RWPE2 (cell line): ENCODE data around the gene POU2AF3.

Experiments
- ATAC-seq: fragments of 200-7000 bp; cut with Tn5 transposase; 3 replicates; pipeline ENCODE4 v1.9.1; 2021; ENCODE audit warnings: low read depth
- DNase-seq: peaks from one replicate; pipeline ENCODE4 v3.0.0-alpha.2; 2020; ENCODE audit warnings: low spot score
- H3K27ac ChIP-seq: fragments of 450-650 bp; 2 replicates; pipeline ENCODE4 v1.5.1; 2017; ENCODE audit warnings: mild to moderate bottlenecking; ENCODE audit not compliant: poor library complexity, severe bottlenecking
- H3K27me3 ChIP-seq: fragments of 250-450 bp; sonication (Bioruptor Pico); 2 replicates; pipeline ENCODE4 v1.5.1; 2021; ENCODE audit warnings: mild to moderate bottlenecking, moderate library complexity; ENCODE audit not compliant: insufficient read depth, poor library complexity, severe bottlenecking
- H3K36me3 ChIP-seq: fragments of 250-450 bp; sonication (Bioruptor Pico); 2 replicates; pipeline ENCODE4 v1.5.1; 2020; ENCODE audit warnings: low read depth, mild to moderate bottlenecking, moderate library complexity
- H3K4me1 ChIP-seq: fragments of 250-450 bp; sonication (Bioruptor Pico); 2 replicates; pipeline ENCODE4 v1.5.1; 2021; ENCODE audit warnings: mild to moderate bottlenecking, moderate library complexity; ENCODE audit not compliant: insufficient read depth, poor library complexity, severe bottlenecking
- H3K4me3 ChIP-seq: fragments of 250-450 bp; sonication (Bioruptor Pico); 2 replicates; pipeline ENCODE4 v1.5.1; 2021; ENCODE audit warnings: mild to moderate bottlenecking, moderate library complexity; ENCODE audit not compliant: severe bottlenecking
- H3K9me3 ChIP-seq: fragments of 250-450 bp; sonication (Bioruptor Pico); 2 replicates; pipeline ENCODE4 v1.5.1; 2021; ENCODE audit warnings: mild to moderate bottlenecking, moderate library complexity; ENCODE audit not compliant: severe bottlenecking
- TF ChIP-seq, protein P1 (sequence below): fragments of 450-650 bp; IDR thresholded peaks from one replicate; pipeline ENCODE4 v1.5.1; 2017; ENCODE audit warnings: mild to moderate bottlenecking, moderate library complexity; ENCODE audit not compliant: poor library complexity, severe bottlenecking

POU2AF3 gene

DNA sequence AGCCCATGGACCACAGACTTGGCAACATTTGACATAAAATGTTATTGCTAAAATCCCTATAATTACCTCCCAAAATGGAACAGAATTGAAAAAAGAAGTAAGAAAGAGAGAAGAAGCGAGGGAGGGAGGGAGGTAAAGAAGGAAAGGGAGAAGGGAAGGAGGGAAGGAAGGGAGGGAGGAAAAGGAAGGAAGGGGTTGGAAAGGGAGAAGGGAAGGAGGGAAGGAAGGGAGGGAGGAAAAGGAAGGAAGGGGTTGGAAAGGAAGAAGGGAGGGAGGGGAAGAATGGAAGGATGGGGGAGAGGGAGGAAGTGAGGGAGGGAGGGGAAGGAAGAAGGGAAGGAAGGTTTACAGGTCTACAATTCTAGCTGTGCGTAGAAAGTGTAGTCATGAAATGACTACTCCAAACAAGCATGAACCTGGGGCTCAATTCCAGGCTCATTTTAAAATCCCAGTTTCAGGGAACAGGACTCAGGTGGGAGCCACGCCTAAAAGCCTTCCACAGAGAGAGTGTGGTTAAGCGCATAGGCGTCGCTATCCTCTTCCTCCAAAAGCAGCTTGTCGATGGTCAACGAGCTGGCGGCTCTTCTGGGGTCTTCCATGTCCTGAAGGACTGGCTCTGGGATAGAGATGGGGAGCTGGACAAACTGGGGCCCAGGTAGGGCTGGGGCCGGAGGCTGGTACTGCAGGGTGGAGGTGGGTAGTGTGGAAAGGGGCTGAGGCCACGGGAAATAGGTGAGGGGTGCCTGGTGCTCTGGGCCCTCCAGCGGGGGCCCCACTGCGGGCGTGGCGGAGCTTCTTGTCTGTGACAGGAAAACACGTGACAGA lies 55.6 kb downstream of the POU2AF3 start:
- Histone ChIP-seq H3K9me3 (no peaks in the 10 kb centered on the region), H3K27me3 (no peaks in the 10 kb centered on the region), H3K36me3 (no peaks in the 10 kb centered on the region), H3K4me1 (no peaks in the 10 kb centered on the region), H3K4me3 (no peak overlapping the region), H3K27ac (no peak overlapping the region)
- ATAC-seq (no peak), DNase-seq (no peak)
- TF ChIP-seq, protein P1, sequence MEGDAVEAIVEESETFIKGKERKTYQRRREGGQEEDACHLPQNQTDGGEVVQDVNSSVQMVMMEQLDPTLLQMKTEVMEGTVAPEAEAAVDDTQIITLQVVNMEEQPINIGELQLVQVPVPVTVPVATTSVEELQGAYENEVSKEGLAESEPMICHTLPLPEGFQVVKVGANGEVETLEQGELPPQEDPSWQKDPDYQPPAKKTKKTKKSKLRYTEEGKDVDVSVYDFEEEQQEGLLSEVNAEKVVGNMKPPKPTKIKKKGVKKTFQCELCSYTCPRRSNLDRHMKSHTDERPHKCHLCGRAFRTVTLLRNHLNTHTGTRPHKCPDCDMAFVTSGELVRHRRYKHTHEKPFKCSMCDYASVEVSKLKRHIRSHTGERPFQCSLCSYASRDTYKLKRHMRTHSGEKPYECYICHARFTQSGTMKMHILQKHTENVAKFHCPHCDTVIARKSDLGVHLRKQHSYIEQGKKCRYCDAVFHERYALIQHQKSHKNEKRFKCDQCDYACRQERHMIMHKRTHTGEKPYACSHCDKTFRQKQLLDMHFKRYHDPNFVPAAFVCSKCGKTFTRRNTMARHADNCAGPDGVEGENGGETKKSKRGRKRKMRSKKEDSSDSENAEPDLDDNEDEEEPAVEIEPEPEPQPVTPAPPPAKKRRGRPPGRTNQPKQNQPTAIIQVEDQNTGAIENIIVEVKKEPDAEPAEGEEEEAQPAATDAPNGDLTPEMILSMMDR, result no peak

DNA sequence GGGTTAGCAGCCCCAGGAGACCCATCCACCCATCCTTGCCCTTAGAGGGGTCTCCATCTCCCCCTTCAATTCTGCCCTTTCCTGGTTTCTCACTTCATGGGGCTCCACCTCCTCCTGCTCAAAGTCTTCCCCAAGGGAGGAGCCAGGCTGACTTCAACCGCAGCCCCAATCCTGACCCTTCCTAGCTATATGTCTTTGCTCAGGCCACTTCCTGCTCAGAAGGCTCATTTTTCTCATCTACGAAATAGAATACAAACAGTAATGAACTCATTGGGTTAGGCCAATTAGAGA lies 56.2 kb downstream of the POU2AF3 start:
- Histone ChIP-seq H3K4me3 (no peak overlapping the region), H3K9me3 (no peaks in the 10 kb centered on the region), H3K4me1 (no peaks in the 10 kb centered on the region), H3K27me3 (no peaks in the 10 kb centered on the region), H3K27ac (no peak overlapping the region), H3K36me3 (no peaks in the 10 kb centered on the region)
- TF ChIP-seq, protein P1, result no peak
- no peak for ATAC-seq
- no peak for DNase-seq

DNA sequence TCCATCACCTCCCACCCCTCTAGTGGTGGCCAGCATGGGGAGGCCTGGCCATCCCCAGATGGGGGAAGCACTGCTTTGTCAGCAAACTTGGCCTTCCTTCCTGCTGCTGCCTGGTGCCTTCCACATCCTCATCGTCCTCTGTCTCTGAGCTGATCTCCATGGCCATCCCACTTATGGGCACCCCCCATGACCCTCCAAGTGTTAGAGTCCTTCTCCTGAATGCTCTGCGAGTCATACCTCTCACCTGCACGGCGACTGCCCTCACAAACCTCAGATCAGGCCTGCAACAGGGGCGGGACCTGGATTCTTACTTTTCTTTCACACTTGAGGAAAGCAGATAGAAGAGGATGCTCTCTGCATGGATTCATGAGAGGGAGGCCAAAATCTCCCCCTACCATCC lies 56.8 kb downstream of the POU2AF3 start:
- no peak for ATAC-seq
- DNase-seq, result no peak
- TF ChIP-seq, protein P1, result no peak
- no peaks in the 10 kb centered on the region for H3K9me3 ChIP-seq
- H3K36me3 ChIP-seq, result no peaks in the 10 kb centered on the region
- H3K27me3 ChIP-seq, result no peaks in the 10 kb centered on the region
- no peak overlapping the region for H3K27ac ChIP-seq
- no peak overlapping the region for H3K4me3 ChIP-seq
- no peaks in the 10 kb centered on the region for H3K4me1 ChIP-seq

DNA sequence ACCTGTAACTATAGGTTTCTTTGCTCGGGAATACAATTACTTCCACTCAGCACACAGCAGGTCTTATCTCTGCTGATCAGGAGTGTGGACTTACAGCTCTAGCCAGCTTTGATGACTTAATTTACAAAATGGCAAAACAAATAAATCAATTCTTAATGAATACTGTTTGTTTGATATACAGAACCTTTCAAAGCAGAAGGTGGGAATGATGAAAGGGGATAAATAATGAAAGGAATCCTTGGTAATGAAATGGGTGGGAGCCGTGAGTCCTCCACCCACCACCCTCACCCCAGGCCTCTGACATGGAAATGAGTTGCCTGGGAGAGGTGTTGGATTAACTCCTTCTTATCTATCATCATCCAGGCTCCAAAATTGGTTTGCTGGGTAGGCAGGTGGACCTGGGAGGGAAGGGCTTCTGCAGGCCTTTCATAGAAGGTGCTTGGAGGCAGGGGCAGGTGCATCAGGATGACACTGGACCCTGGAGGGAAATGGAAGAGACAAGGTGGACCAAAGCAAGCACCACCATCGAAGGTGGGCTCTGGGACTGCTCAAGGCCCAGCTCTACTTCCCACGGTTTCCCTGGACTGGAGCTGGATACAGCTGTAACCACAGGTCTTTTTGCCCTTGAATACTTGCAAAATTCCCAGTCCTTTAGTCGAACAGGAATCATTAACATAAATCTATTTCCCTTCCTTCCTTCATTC lies 57.8 kb downstream of the POU2AF3 start:
- H3K4me1 ChIP-seq, result no peaks in the 10 kb centered on the region
- no peak overlapping the region for H3K4me3 ChIP-seq
- no peak for ATAC-seq
- H3K27ac ChIP-seq, result no peak overlapping the region
- TF ChIP-seq, protein P1, result no peak
- no peak for DNase-seq
- no peaks in the 10 kb centered on the region for H3K9me3 ChIP-seq
- no peaks in the 10 kb centered on the region for H3K36me3 ChIP-seq
- H3K27me3 ChIP-seq, result no peaks in the 10 kb centered on the region

DNA sequence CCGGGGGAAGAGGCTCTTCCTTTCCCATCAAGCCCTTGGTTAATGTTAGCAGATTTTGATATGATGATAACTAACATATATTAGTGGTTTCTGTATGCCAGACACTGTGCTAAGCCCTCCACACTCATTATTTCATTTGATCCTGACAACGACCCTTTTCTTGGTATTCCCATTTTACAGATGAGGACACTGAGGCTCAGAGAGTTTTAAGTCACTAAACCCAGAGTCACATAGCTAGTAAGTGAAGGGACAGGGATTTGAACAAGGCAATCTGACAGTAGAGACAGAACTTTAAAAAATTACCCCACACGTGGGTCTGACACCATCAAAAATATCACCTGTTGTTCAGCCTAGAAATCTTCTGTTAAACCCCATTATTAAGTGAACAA lies 58.3 kb downstream of the POU2AF3 start:
- ATAC-seq, result no peak
- H3K36me3 ChIP-seq, result no peaks in the 10 kb centered on the region
- H3K27me3 ChIP-seq, result no peaks in the 10 kb centered on the region
- H3K27ac ChIP-seq, result no peak overlapping the region
- no peak overlapping the region for H3K4me3 ChIP-seq
- no peaks in the 10 kb centered on the region for H3K4me1 ChIP-seq
- TF ChIP-seq, protein P1, result no peak
- H3K9me3 ChIP-seq, result no peaks in the 10 kb centered on the region
- no peak for DNase-seq
